Activated CD4-positive, alpha-beta T cell treated with anti-CD3 and anti-CD28 coated beads, Interleukin-2, amount 10 ng/mL, durations not matched to agents 24 days and 14 days (primary cell): ENCODE measurements around the gene PTH1R. TPM values are rescaled to one million over a fixed set of nuclear protein-coding genes. Genes with fewer than 3 reads are reported as not detected.

ENCODE experiments used
- DNase-seq: peaks from one replicate; pipeline ENCODE4 v3.0.0; 2022
- H3K27ac Mint-ChIP-seq: one replicate; pipeline ENCODE4 v1.8.0; 2022; ENCODE audit warnings: mild to moderate bottlenecking, mixed read lengths
- H3K27me3 Mint-ChIP-seq: one replicate; pipeline ENCODE4 v1.8.0; 2022; ENCODE audit warnings: mixed read lengths
- H3K36me3 Mint-ChIP-seq: one replicate; pipeline ENCODE4 v1.8.0; 2022; ENCODE audit warnings: low read depth, mild to moderate bottlenecking, mixed read lengths
- H3K4me1 Mint-ChIP-seq: one replicate; pipeline ENCODE4 v1.8.0; 2021; ENCODE audit warnings: mixed read lengths
- H3K4me3 Mint-ChIP-seq: one replicate; pipeline ENCODE4 v1.8.0; 2022; ENCODE audit warnings: mild to moderate bottlenecking, moderate library complexity, mixed read lengths
- H3K9me3 Mint-ChIP-seq: one replicate; pipeline ENCODE4 v1.8.0; 2021; ENCODE audit warnings: mixed read lengths
- intact Hi-C: fragments of 100-400 bp; cut with micrococcal nuclease; formaldehyde crosslinking; loops from one replicate; pipeline ENCODE4 v1.15.1; 2023
- total RNA-seq: library from RNA; stranded (reverse); gene quantifications from 2 replicates; pipeline ENCODE4 v1.2.3, GENCODE V29; 2022

The PTH1R gene
- total RNA-seq, 1 donor from 2014 or later: not detected

GRCh38 chr3:46936733-46937250, 59.3 kb downstream of the PTH1R start:
- Mint-ChIP-seq H3K27ac (no peak overlapping the region), H3K9me3 (no peaks in the 10 kb centered on the region), H3K4me3 (no peak overlapping the region), H3K27me3 (no peaks in the 10 kb centered on the region), H3K36me3 (peaks cover 39% of the 10 kb centered on the region), H3K4me1 (peaks cover 45% of the 10 kb centered on the region)
- intact Hi-C loops: no loop called here
- no peak for DNase-seq

- Mint-ChIP-seq H3K9me3 (no peaks in the 10 kb centered on the region), H3K4me1 (peaks cover 41% of the 10 kb centered on the region), H3K27ac (no peak overlapping the region), H3K4me3 (no peak overlapping the region), H3K27me3 (no peaks in the 10 kb centered on the region), H3K36me3 (peaks cover 41% of the 10 kb centered on the region)
- no peak for DNase-seq
- intact Hi-C loops: no loop called here
Measured at GRCh38 chr3:46938118-46938517, 60.6 kb downstream of the PTH1R start.

- Mint-ChIP-seq H3K36me3 (peaks cover 46% of the 10 kb centered on the region), H3K27me3 (no peaks in the 10 kb centered on the region), H3K9me3 (no peaks in the 10 kb centered on the region), H3K27ac (peak overlapping the region; percentile 62), H3K4me1 (peaks cover 43% of the 10 kb centered on the region), H3K4me3 (no peak overlapping the region)
- no peak for DNase-seq
- intact Hi-C loops: no loop called here
Measured at GRCh38 chr3:46939578-46940445, 62.3 kb downstream of the PTH1R start.

GRCh38 chr3:46942076-46942475, 64.6 kb downstream of the PTH1R start:
- Mint-ChIP-seq H3K4me1 (peaks cover 52% of the 10 kb centered on the region), H3K27me3 (no peaks in the 10 kb centered on the region), H3K4me3 (no peak overlapping the region), H3K9me3 (no peaks in the 10 kb centered on the region), H3K27ac (no peak overlapping the region), H3K36me3 (peaks cover 47% of the 10 kb centered on the region)
- intact Hi-C loops: no loop called here
- no peak for DNase-seq

GRCh38 chr3:46942481-46943236, 65.1 kb downstream of the PTH1R start:
- intact Hi-C loops: no loop called here
- Mint-ChIP-seq H3K9me3 (no peaks in the 10 kb centered on the region), H3K27ac (peak overlapping the region; percentile 7), H3K4me1 (peaks cover 57% of the 10 kb centered on the region), H3K36me3 (peaks cover 47% of the 10 kb centered on the region), H3K27me3 (no peaks in the 10 kb centered on the region), H3K4me3 (no peak overlapping the region)
- no peak for DNase-seq

GRCh38 chr3:46943237-46944187, 66.0 kb downstream of the PTH1R start:
- Mint-ChIP-seq H3K4me3 (no peak overlapping the region), H3K36me3 (peaks cover 48% of the 10 kb centered on the region), H3K9me3 (no peaks in the 10 kb centered on the region), H3K27ac (peak overlapping the region; percentile 3), H3K4me1 (peaks cover 63% of the 10 kb centered on the region), H3K27me3 (no peaks in the 10 kb centered on the region)
- DNase-seq: no peak
- intact Hi-C loops: no loop called here

GRCh38 chr3:46944191-46944590, 66.7 kb downstream of the PTH1R start:
- Mint-ChIP-seq H3K4me3 (no peak overlapping the region), H3K9me3 (no peaks in the 10 kb centered on the region), H3K27me3 (no peaks in the 10 kb centered on the region), H3K4me1 (peaks cover 65% of the 10 kb centered on the region), H3K27ac (peak overlapping the region; percentile 73), H3K36me3 (peaks cover 46% of the 10 kb centered on the region)
- intact Hi-C loops: no loop called here
- no peak for DNase-seq

- DNase-seq: no peak
- no peaks in the 10 kb centered on the region for H3K9me3 Mint-ChIP-seq
- H3K4me3 Mint-ChIP-seq: no peak overlapping the region
- H3K27me3 Mint-ChIP-seq: no peaks in the 10 kb centered on the region
- H3K36me3 Mint-ChIP-seq: peaks cover 37% of the 10 kb centered on the region
- H3K4me1 Mint-ChIP-seq: peaks cover 63% of the 10 kb centered on the region
- H3K27ac Mint-ChIP-seq: peak overlapping the region; percentile 94
- intact Hi-C loops: loop anchor here (5.0 kb wide), 1 partner anchor 71 kb away; no protein-coding TSS in a partner anchor
Measured at GRCh38 chr3:46946416-46946815, 68.9 kb downstream of the PTH1R start.

- Mint-ChIP-seq H3K9me3 (no peaks in the 10 kb centered on the region), H3K36me3 (peaks cover 37% of the 10 kb centered on the region), H3K27ac (peak overlapping the region; percentile 94), H3K4me3 (peak overlapping the region; percentile 80), H3K4me1 (peaks cover 66% of the 10 kb centered on the region), H3K27me3 (no peaks in the 10 kb centered on the region)
- DNase-seq: peak; percentile 84
- intact Hi-C loops: loop anchor here (5.0 kb wide), 1 partner anchor 70 kb away; no protein-coding TSS in a partner anchor
Measured at GRCh38 chr3:46946856-46947545, 69.5 kb downstream of the PTH1R start.

GRCh38 chr3:46947546-46947901, 70.0 kb downstream of the PTH1R start:
- Mint-ChIP-seq H3K4me3 (peak overlapping the region; percentile 80), H3K27ac (peak overlapping the region; percentile 94), H3K27me3 (no peaks in the 10 kb centered on the region), H3K36me3 (peaks cover 35% of the 10 kb centered on the region), H3K9me3 (no peaks in the 10 kb centered on the region), H3K4me1 (peaks cover 69% of the 10 kb centered on the region)
- no peak for DNase-seq
- intact Hi-C loops: loop anchor here (5.0 kb wide), 1 partner anchor 70 kb away; no protein-coding TSS in a partner anchor

- peak; percentile 87 for DNase-seq
- H3K4me1 Mint-ChIP-seq: peaks cover 71% of the 10 kb centered on the region
- H3K4me3 Mint-ChIP-seq: peak overlapping the region; percentile 80
- intact Hi-C loops: loop anchor here (1.0 to 5.0 kb wide), 4 partner anchors 11 to 69 kb away; partner anchors contain the start of gene NBEAL2
- H3K9me3 Mint-ChIP-seq: no peaks in the 10 kb centered on the region
- H3K36me3 Mint-ChIP-seq: peaks cover 32% of the 10 kb centered on the region
- peak overlapping the region; percentile 94 for H3K27ac Mint-ChIP-seq
- H3K27me3 Mint-ChIP-seq: no peaks in the 10 kb centered on the region
Measured at GRCh38 chr3:46947981-46948791, 70.7 kb downstream of the PTH1R start.
